ENCODE results near the gene MAGI2.
"Not testable (repeated sequence)": the region's sequence is repeated elsewhere in the genome, so short reads cannot be mapped to it uniquely, and the experiment has no call there.

The MAGI2 gene

GRCh38 chr7:78521961-78522360, 931.5 kb downstream of the MAGI2 start:
- DNase-seq, result no peak

GRCh38 chr7:78516450-78516849, 937.0 kb downstream of the MAGI2 start:
- DNase-seq, result no peak

- no peak for DNase-seq
Observed at GRCh38 chr7:78514634-78515033, 938.8 kb downstream of the MAGI2 start.

- no peak for DNase-seq
Observed at GRCh38 chr7:78510580-78511188, 942.8 kb downstream of the MAGI2 start.

GRCh38 chr7:78503301-78503700, 950.2 kb downstream of the MAGI2 start:
- not testable (repeated sequence) for DNase-seq

- no peak for DNase-seq
Observed at GRCh38 chr7:78501064-78501463, 952.4 kb downstream of the MAGI2 start.

- DNase-seq, result no peak
Observed at GRCh38 chr7:78499971-78500370, 953.5 kb downstream of the MAGI2 start.

GRCh38 chr7:78499283-78499682, 954.2 kb downstream of the MAGI2 start:
- DNase-seq, result no peak

GRCh38 chr7:78497728-78498427, 955.6 kb downstream of the MAGI2 start:
- DNase-seq, result no peak

- DNase-seq, result no peak
Observed at GRCh38 chr7:78496096-78496630, 957.3 kb downstream of the MAGI2 start.

- DNase-seq, result no peak
Observed at GRCh38 chr7:78493401-78493800, 960.1 kb downstream of the MAGI2 start.

- DNase-seq, result no peak
Observed at GRCh38 chr7:78492146-78492545, 961.3 kb downstream of the MAGI2 start.

GRCh38 chr7:78490524-78490923, 962.9 kb downstream of the MAGI2 start:
- DNase-seq, result no peak

- DNase-seq, result no peak
Observed at GRCh38 chr7:78489476-78490240, 963.8 kb downstream of the MAGI2 start.

GRCh38 chr7:78487464-78487863, 966.0 kb downstream of the MAGI2 start:
- no peak for DNase-seq

GRCh38 chr7:78479348-78479747, 974.1 kb downstream of the MAGI2 start:
- DNase-seq, result no peak

GRCh38 chr7:78476851-78477405, 976.5 kb downstream of the MAGI2 start:
- DNase-seq, result no peak

GRCh38 chr7:78473571-78474301, 979.7 kb downstream of the MAGI2 start:
- DNase-seq, result no peak

GRCh38 chr7:78473021-78473420, 980.4 kb downstream of the MAGI2 start:
- DNase-seq, result no peak

GRCh38 chr7:78472519-78472918, 980.9 kb downstream of the MAGI2 start:
- DNase-seq, result no peak

GRCh38 chr7:78465894-78466293, 987.6 kb downstream of the MAGI2 start:
- DNase-seq, result no peak

GRCh38 chr7:78463039-78463438, 990.4 kb downstream of the MAGI2 start:
- no peak for DNase-seq

- no peak for DNase-seq
Observed at GRCh38 chr7:78450706-78451105, 1002.8 kb downstream of the MAGI2 start.

Measured in activated naive CD4-positive, alpha-beta T cell (primary cell).